ENCODE results near the gene PPP3CA. TPM values are rescaled to one million over a fixed set of nuclear protein-coding genes. Genes with fewer than 3 reads are reported as not detected.

Gene PPP3CA
- total RNA-seq, 1 experiment from 2014 or later: 129 TPM

GRCh38 chr4:101050088-101050836, 297.1 kb downstream of the PPP3CA start:
- H3K27ac ChIP-seq (ENCODE audit: low read depth, low read length, poor library complexity, severe bottlenecking): no peak overlapping the region
- H3K27me3 ChIP-seq (replicated peaks; ENCODE audit: insufficient read depth, low read depth, low read length, poor library complexity): no peaks in the 10 kb centered on the region
- H3K4me3 ChIP-seq (ENCODE audit: low read depth, low read length, poor library complexity, severe bottlenecking): no peak overlapping the region
- H3K9me3 ChIP-seq (ENCODE audit: low read depth, low read length, poor library complexity, severe bottlenecking): no peaks in the 10 kb centered on the region
- intact Hi-C loops (cut with micrococcal nuclease; ENCODE audit: unreplicated experiment): no loop called here
- CTCF ChIA-PET: no interaction called here
- no peak for DNase-seq (ENCODE audit: low spot score)
- H3K4me1 ChIP-seq (ENCODE audit: insufficient read depth, low read length, poor library complexity, severe bottlenecking): peaks cover 50% of the 10 kb centered on the region
- no peaks in the 10 kb centered on the region for H3K36me3 ChIP-seq (ENCODE audit: insufficient read depth, low read length, poor library complexity, severe bottlenecking)
- POLR2A ChIA-PET (ENCODE audit: low non-redundant PET): no interaction called here
- no TSS peak for BruUV-seq (replicated peaks)
- TF ChIP-seq EZH2 (IDR thresholded peaks at IDR 0.05; ENCODE audit: borderline replicate concordance, low read depth, low read length, poor library complexity, severe bottlenecking) (no peak), CTCF (conservative IDR thresholded peaks at IDR 0.05; ENCODE audit: low read depth, low read length) (no peak)

- POLR2A ChIA-PET (ENCODE audit: low non-redundant PET): no interaction called here
- Histone ChIP-seq H3K4me1 (ENCODE audit: insufficient read depth, low read length, poor library complexity, severe bottlenecking) (peaks cover 47% of the 10 kb centered on the region), H3K36me3 (ENCODE audit: insufficient read depth, low read length, poor library complexity, severe bottlenecking) (no peaks in the 10 kb centered on the region), H3K27me3 (replicated peaks; ENCODE audit: insufficient read depth, low read depth, low read length, poor library complexity) (no peaks in the 10 kb centered on the region), H3K4me3 (ENCODE audit: low read depth, low read length, poor library complexity, severe bottlenecking) (no peak overlapping the region), H3K9me3 (ENCODE audit: low read depth, low read length, poor library complexity, severe bottlenecking) (no peaks in the 10 kb centered on the region), H3K27ac (ENCODE audit: low read depth, low read length, poor library complexity, severe bottlenecking) (no peak overlapping the region)
- TF ChIP-seq EZH2 (IDR thresholded peaks at IDR 0.05; ENCODE audit: borderline replicate concordance, low read depth, low read length, poor library complexity, severe bottlenecking) (no peak), CTCF (conservative IDR thresholded peaks at IDR 0.05; ENCODE audit: low read depth, low read length) (no peak)
- peak; percentile 79 for DNase-seq (ENCODE audit: low spot score)
- intact Hi-C loops (cut with micrococcal nuclease; ENCODE audit: unreplicated experiment): no loop called here
- CTCF ChIA-PET: no interaction called here
- BruUV-seq (replicated peaks): no TSS peak
Observed at GRCh38 chr4:101049549-101050001, 297.8 kb downstream of the PPP3CA start.

- Histone ChIP-seq H3K27ac (ENCODE audit: low read depth, low read length, poor library complexity, severe bottlenecking) (no peak overlapping the region), H3K36me3 (ENCODE audit: insufficient read depth, low read length, poor library complexity, severe bottlenecking) (no peaks in the 10 kb centered on the region), H3K9me3 (ENCODE audit: low read depth, low read length, poor library complexity, severe bottlenecking) (no peaks in the 10 kb centered on the region), H3K4me1 (ENCODE audit: insufficient read depth, low read length, poor library complexity, severe bottlenecking) (peaks cover 44% of the 10 kb centered on the region), H3K27me3 (replicated peaks; ENCODE audit: insufficient read depth, low read depth, low read length, poor library complexity) (no peaks in the 10 kb centered on the region), H3K4me3 (ENCODE audit: low read depth, low read length, poor library complexity, severe bottlenecking) (no peak overlapping the region)
- ChIA-PET POLR2A (ENCODE audit: low non-redundant PET) (no interaction called here), CTCF (no interaction called here)
- DNase-seq (ENCODE audit: low spot score): no peak
- intact Hi-C loops (cut with micrococcal nuclease; ENCODE audit: unreplicated experiment): no loop called here
- BruUV-seq (replicated peaks): no TSS peak
- no peak for TF ChIP-seq EZH2 (IDR thresholded peaks at IDR 0.05; ENCODE audit: borderline replicate concordance, low read depth, low read length, poor library complexity, severe bottlenecking)
- TF ChIP-seq CTCF (conservative IDR thresholded peaks at IDR 0.05; ENCODE audit: low read depth, low read length): no peak
Observed at GRCh38 chr4:101044766-101045165, 302.6 kb downstream of the PPP3CA start.

Data from A673 (cell line).